IMR-90 (cell line): ENCODE measurements around the gene SCLY. TPM values are rescaled to one million over a fixed set of nuclear protein-coding genes. Genes with fewer than 3 reads are reported as not detected.

Experiments used
- ATAC-seq: fragments of 200-7000 bp; cut with Tn5 transposase; 2 replicates; pipeline ENCODE4 v1.9.1; 2020; ENCODE audit warnings: low read depth, mild to moderate bottlenecking, moderate library complexity
- BruUV-seq: library from RNA; stranded (reverse); fragments of 400-500 nt; replicated peaks from 2 replicates; lab custom pipeline; 2021; lab: Mats Ljungman, UMichigan
- CTCF ChIA-PET: fragments of 300-600 bp; formaldehyde crosslinking; extraction: SDS; loops from one replicate; lab custom pipeline; 2021; ENCODE audit warnings: antibody characterized with exemption; lab: Yijun Ruan, JAX
- POLR2A ChIA-PET: fragments of 300-600 bp; sonication (Branson Sonifier 250); formaldehyde crosslinking; loops from one replicate; lab custom pipeline; 2022; ENCODE audit warnings: antibody characterized with exemption; ENCODE audit not compliant: unreplicated experiment; lab: Charles Lee
- DNase-seq: peaks from one replicate; pipeline ENCODE4 v3.0.0; 2013
- H2AFZ ChIP-seq: replicated peaks from 2 replicates; pipeline ENCODE3; 2013; ENCODE audit warnings: low read length, mild to moderate bottlenecking; ENCODE audit not compliant: poor library complexity
- H2AK5ac ChIP-seq: 2 replicates; pipeline ENCODE4 v1.6.1; 2013; ENCODE audit warnings: low read depth, low read length, inconsistent platforms
- H2AK9ac ChIP-seq: replicated peaks from 2 replicates; pipeline ENCODE3; 2013; ENCODE audit warnings: mild to moderate bottlenecking, low read depth, low read length, moderate library complexity; ENCODE audit not compliant: poor library complexity
- H2BK120ac ChIP-seq: 2 replicates; pipeline ENCODE4 v1.6.1; 2013; ENCODE audit warnings: low read depth, low read length, inconsistent platforms
- H2BK15ac ChIP-seq: 3 replicates; pipeline ENCODE4 v1.6.1; 2013; ENCODE audit warnings: low read depth, low read length, inconsistent platforms
- H2BK20ac ChIP-seq: 2 replicates; pipeline ENCODE4 v1.6.1; 2013; ENCODE audit warnings: low read depth, mild to moderate bottlenecking, inconsistent platforms, low read length, moderate library complexity
- H2BK5ac ChIP-seq: 2 replicates; pipeline ENCODE4 v1.6.1; 2013; ENCODE audit warnings: mild to moderate bottlenecking, low read depth, low read length, inconsistent platforms; ENCODE audit not compliant: poor library complexity, severe bottlenecking
- H3K14ac ChIP-seq: replicated peaks from 2 replicates; pipeline ENCODE4 v1.6.1; 2013; ENCODE audit warnings: low read depth, low read length, inconsistent platforms
- H3K18ac ChIP-seq: 2 replicates; pipeline ENCODE4 v1.6.1; 2013; ENCODE audit warnings: low read depth, low read length, control low read depth
- H3K23ac ChIP-seq: 2 replicates; pipeline ENCODE4 v1.6.1; 2013; ENCODE audit warnings: low read depth, low read length, inconsistent platforms
- H3K27ac ChIP-seq: 2 replicates; pipeline ENCODE4 v1.5.1; 2013; ENCODE audit warnings: mild to moderate bottlenecking, control low read depth, low read length; ENCODE audit not compliant: insufficient read depth
- H3K27me3 ChIP-seq: 2 replicates; pipeline ENCODE4 v1.6.1; 2013; ENCODE audit warnings: low read length; ENCODE audit not compliant: control insufficient read depth, insufficient read depth
- H3K36me3 ChIP-seq: 2 replicates; pipeline ENCODE4 v1.6.1; 2013; ENCODE audit warnings: low read length, mixed read lengths; ENCODE audit not compliant: control insufficient read depth, insufficient read depth
- H3K4ac ChIP-seq: 2 replicates; pipeline ENCODE4 v1.6.1; 2013; ENCODE audit warnings: low read depth, low read length, inconsistent platforms
- H3K4me1 ChIP-seq: 2 replicates; pipeline ENCODE4 v1.6.1; 2013; ENCODE audit warnings: low read length, mixed read lengths; ENCODE audit not compliant: control insufficient read depth, insufficient read depth
- H3K4me2 ChIP-seq: 2 replicates; pipeline ENCODE4 v1.6.1; 2013; ENCODE audit warnings: low read depth, mild to moderate bottlenecking, control low read depth, low read length, moderate library complexity
- H3K4me3 ChIP-seq: 2 replicates; pipeline ENCODE4 v1.5.1; 2013; ENCODE audit warnings: low read depth, mild to moderate bottlenecking, control low read depth, low read length, moderate library complexity; ENCODE audit not compliant: insufficient read depth
- H3K56ac ChIP-seq: 2 replicates; pipeline ENCODE4 v1.6.1; 2013; ENCODE audit warnings: low read length, inconsistent platforms; ENCODE audit not compliant: insufficient read depth; ENCODE audit errors: extremely low read depth
- H3K79me1 ChIP-seq, 2 experiments: 2 replicates each; pipeline ENCODE4 v1.6.1; 2013; ENCODE audit warnings: low read length in 2 of 2, inconsistent platforms in 1 of 2, low read depth in 1 of 2
- H3K9ac ChIP-seq: 2 replicates; pipeline ENCODE4 v1.6.1; 2013; ENCODE audit warnings: low read depth, low read length, control low read depth
- H3K9me1 ChIP-seq: 2 replicates; pipeline ENCODE4 v1.6.1; 2013; ENCODE audit warnings: low read length, inconsistent platforms; ENCODE audit not compliant: insufficient read depth
- H3K9me3 ChIP-seq: 2 replicates; pipeline ENCODE4 v1.6.1; 2013; ENCODE audit warnings: low read length; ENCODE audit not compliant: control insufficient read depth, insufficient read depth
- H4K20me1 ChIP-seq: 2 replicates; pipeline ENCODE4 v1.6.1; 2013; ENCODE audit warnings: low read length, inconsistent platforms; ENCODE audit not compliant: insufficient read depth
- H4K5ac ChIP-seq: 2 replicates; pipeline ENCODE4 v1.6.1; 2013; ENCODE audit warnings: mild to moderate bottlenecking, low read depth, low read length, control low read depth
- H4K8ac ChIP-seq, 2 experiments: 2 replicates each; pipeline ENCODE4 v1.6.1; 2013; ENCODE audit warnings: low read depth in 2 of 2, low read length in 2 of 2, control low read depth in 1 of 2, inconsistent platforms in 1 of 2
- H4K91ac ChIP-seq: 2 replicates; pipeline ENCODE4 v1.6.1; 2013; ENCODE audit warnings: low read depth, low read length, inconsistent platforms; ENCODE audit not compliant: insufficient read depth
- BHLHE40 ChIP-seq: fragments of 150-350 bp; IDR thresholded peaks from 2 replicates; pipeline ENCODE4 v1.6.1; 2016; ENCODE audit warnings: mild to moderate bottlenecking, low read depth, low read length
- CTCF ChIP-seq: conservative IDR thresholded peaks from 2 replicates; pipeline ENCODE4 v1.5.1; 2012; ENCODE audit warnings: mild to moderate bottlenecking, low read depth, low read length, improper control_type of control experiment
- FOS ChIP-seq: fragments of 150-350 bp; IDR thresholded peaks from 2 replicates; pipeline ENCODE4 v1.6.1; 2016; ENCODE audit warnings: low read depth, low read length
- MAFK ChIP-seq: IDR thresholded peaks from 2 replicates; pipeline ENCODE4 v1.6.1; 2012; ENCODE audit warnings: low read depth, low read length, improper control_type of control experiment
- MAZ ChIP-seq: IDR thresholded peaks from 2 replicates; pipeline ENCODE4 v1.6.1; 2012; ENCODE audit warnings: low read depth, mild to moderate bottlenecking, low read length, improper control_type of control experiment, moderate library complexity, borderline replicate concordance
- POLR2A ChIP-seq: IDR thresholded peaks from 2 replicates; pipeline ENCODE4 v1.6.1; 2012; ENCODE audit warnings: mild to moderate bottlenecking, low read depth, low read length
- RAD21 ChIP-seq: IDR thresholded peaks from 2 replicates; pipeline ENCODE4 v1.6.1; 2012; ENCODE audit warnings: low read length, improper control_type of control experiment
- RCOR1 ChIP-seq: IDR thresholded peaks from 2 replicates; pipeline ENCODE4 v1.6.1; 2012; ENCODE audit warnings: mild to moderate bottlenecking, low read length, improper control_type of control experiment; ENCODE audit not compliant: insufficient replicate concordance
- WGBS, 2 experiments: methylation state at CpG; one replicate each; pipeline versions ENCODE4 v1.1.5 to v1.1.7; 2013; ENCODE audit warnings: missing lambda C conversion rate in 2 of 2; ENCODE audit not compliant: insufficient read length in 1 of 2; ENCODE audit errors: extremely low coverage in 2 of 2; 5-methylcytosine and 5-hydroxymethylcytosine counted together
- dilution Hi-C: fragments of 300-500 bp; cut with HindIII; formaldehyde crosslinking; loops from one replicate; pipeline ENCODE4 v1.14.3; 2018; ENCODE audit warnings: low sequenced_read_pairs; ENCODE audit not compliant: unreplicated experiment
- in situ Hi-C: fragments of 300-500 bp; cut with MboI; formaldehyde crosslinking; loops from 3 replicates; pipeline ENCODE4 v1.14.3; 2019; ENCODE audit warnings: low sequenced_read_pairs, inconsistent platforms, mixed read lengths
- intact Hi-C: fragments of 100-400 bp; cut with micrococcal nuclease; formaldehyde crosslinking; loops from 2 replicates; pipeline ENCODE4 v1.10.0; 2022
- polyA plus RNA-seq, 3 experiments: library from polyadenylated mRNA; depleted of rRNA; stranded (reverse); fragments of >200 nt; gene quantifications; 2 replicates each; pipeline ENCODE4 v1.2.3, GENCODE V29; 2012; ENCODE audit warnings: low replicate concordance in 1 of 3
- total RNA-seq: library from RNA; depleted of rRNA; stranded (reverse); fragments of >200 nt; gene quantifications from 2 replicates; pipeline ENCODE4 v1.2.3, GENCODE V29; 2012

The SCLY gene
- total and polyA plus RNA-seq, 2 of the 4 experiments (the other 2 are of a cell fraction): 8.6 to 10.5 TPM

GRCh38 chr2:238145851-238146250, 85.0 kb downstream of the SCLY start:
- Histone ChIP-seq H3K4me1 (peaks cover 17% of the 10 kb centered on the region), H3K4me3 (no peak overlapping the region), H3K9ac (no peak overlapping the region), H3K27me3 (no peaks in the 10 kb centered on the region), H4K5ac (no peak overlapping the region), H3K9me3 (no peaks in the 10 kb centered on the region), H3K4ac (no peak overlapping the region), H3K23ac (no peak overlapping the region), H3K9me1 (0 out of 2 replicates have a peak, but pooled peaks cover 10% of the 10 kb centered on the region), H2BK120ac (0 out of 2 replicates have a peak overlapping the region, but pooled peaks have one; percentile 8), H2AK5ac (no peak overlapping the region), H3K79me1 (no peaks in the 10 kb centered on the region), H2BK15ac (no peak overlapping the region), H2AFZ (no peak overlapping the region), H4K91ac (peak overlapping the region; percentile 46), H3K18ac (no peak overlapping the region), H4K8ac (no peak overlapping the region), H2BK5ac (no peak overlapping the region), H3K27ac (no peak overlapping the region), H2AK9ac (peak overlapping the region; percentile 35), H4K20me1 (no peaks in the 10 kb centered on the region), H3K14ac (no peak overlapping the region), H2BK20ac (peak overlapping the region; percentile 25; the same call in 1 of the 2 replicates), H3K56ac (no peak overlapping the region), H3K36me3 (no peaks in the 10 kb centered on the region), H3K4me2 (no peak overlapping the region)
- POLR2A ChIA-PET: no interaction called here
- intact Hi-C loops (no loop called here), dilution Hi-C loops (no loop called here), in situ Hi-C loops (no loop called here)
- TF ChIP-seq MAZ (no peak), FOS (no peak), RCOR1 (no peak), BHLHE40 (no peak), CTCF (no peak), RAD21 (no peak), POLR2A (no peak), MAFK (no peak)
- no peak for ATAC-seq
- DNase-seq: no peak
- CTCF ChIA-PET: no interaction called here
- BruUV-seq: no TSS peak
- 100% methylated on average over 1 of the region's 12 CpGs; no CpG with 5 or more reads in 1 of the 2 experiments for WGBS, 2 experiments
